Measurements from ENCODE around the gene SELENOO. TPM values are rescaled to one million over a fixed set of nuclear protein-coding genes. Genes with fewer than 3 reads are reported as not detected.

Gene SELENOO
- total RNA-seq, 1 experiment from 2014 or later = 41.3 TPM

DNA sequence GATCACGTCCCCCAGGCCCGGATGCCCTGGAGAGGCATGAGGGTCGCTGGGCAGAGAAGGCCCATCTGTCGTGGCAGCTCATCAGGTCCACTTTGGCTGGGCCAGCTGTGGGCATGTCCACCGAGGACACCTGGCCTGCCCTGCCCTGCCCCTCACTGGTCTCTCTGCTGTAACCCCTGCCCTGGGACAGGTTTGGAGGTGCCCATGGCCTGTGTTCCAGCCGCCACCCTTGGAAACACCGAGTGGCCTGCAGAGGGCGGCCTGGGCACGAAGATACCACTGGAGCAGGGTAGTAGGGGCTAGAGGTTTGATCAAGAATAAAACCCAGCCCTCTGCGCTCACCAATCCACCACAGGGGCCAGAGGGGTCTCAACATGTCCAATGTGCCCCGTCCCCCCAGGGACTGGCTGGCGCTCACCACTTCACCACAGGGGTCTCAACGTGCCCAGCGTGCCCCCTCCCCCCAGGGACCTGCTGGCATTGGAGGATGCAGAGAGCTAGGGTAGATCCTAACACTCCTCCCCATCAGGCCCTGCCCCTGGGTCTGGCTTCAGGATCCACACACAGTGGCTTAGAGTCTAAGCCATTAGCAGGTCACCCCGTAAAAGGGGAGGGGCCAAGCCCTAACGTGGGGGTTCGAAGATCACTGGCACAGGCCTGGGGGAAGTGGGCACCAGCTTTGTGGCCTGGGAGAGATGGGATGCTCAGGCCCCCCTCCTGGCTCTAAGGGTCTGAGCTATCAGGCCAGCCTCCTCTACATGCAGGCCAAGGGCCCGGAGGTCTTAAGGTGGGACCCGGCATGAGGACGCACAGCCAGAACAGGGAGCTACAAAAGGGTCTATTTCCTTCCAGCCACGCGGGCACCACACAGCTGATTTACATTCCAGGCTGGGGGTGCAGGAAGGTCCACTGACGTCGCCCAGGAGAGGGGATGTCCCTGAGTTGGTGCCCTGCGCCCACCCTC lies 51.6 kb downstream of the SELENOO start:
- Histone ChIP-seq H3K4me3 (ENCODE audit: low read depth, low read length, poor library complexity, severe bottlenecking) (peak overlapping the region; percentile 78), H3K27ac (ENCODE audit: low read depth, low read length, poor library complexity, severe bottlenecking) (peak overlapping the region; percentile 44), H3K27me3 (replicated peaks; ENCODE audit: insufficient read depth, low read depth, low read length, poor library complexity) (no peaks in the 10 kb centered on the region), H3K9me3 (ENCODE audit: low read depth, low read length, poor library complexity, severe bottlenecking) (no peaks in the 10 kb centered on the region), H3K36me3 (ENCODE audit: insufficient read depth, low read length, poor library complexity, severe bottlenecking) (peaks cover 7% of the 10 kb centered on the region), H3K4me1 (ENCODE audit: insufficient read depth, low read length, poor library complexity, severe bottlenecking) (peaks cover 7% of the 10 kb centered on the region)
- no TSS peak for BruUV-seq (replicated peaks)
- ChIA-PET POLR2A (ENCODE audit: low non-redundant PET) (interaction anchor here (0.6 to 0.7 kb wide), 2 partner anchors 69 to 368 kb away, joined by 3 read pairs; no protein-coding TSS in a partner anchor), CTCF (interaction anchor here (0.6 to 1.0 kb wide), 6 partner anchors 9 to 273 kb away, joined by 3 to 8 read pairs (median 3); partner anchors contain the start of gene SCO2)
- TF ChIP-seq EZH2 (IDR thresholded peaks at IDR 0.05; ENCODE audit: borderline replicate concordance, low read depth, low read length, poor library complexity, severe bottlenecking) = no peak
- TF ChIP-seq, protein P1, sequence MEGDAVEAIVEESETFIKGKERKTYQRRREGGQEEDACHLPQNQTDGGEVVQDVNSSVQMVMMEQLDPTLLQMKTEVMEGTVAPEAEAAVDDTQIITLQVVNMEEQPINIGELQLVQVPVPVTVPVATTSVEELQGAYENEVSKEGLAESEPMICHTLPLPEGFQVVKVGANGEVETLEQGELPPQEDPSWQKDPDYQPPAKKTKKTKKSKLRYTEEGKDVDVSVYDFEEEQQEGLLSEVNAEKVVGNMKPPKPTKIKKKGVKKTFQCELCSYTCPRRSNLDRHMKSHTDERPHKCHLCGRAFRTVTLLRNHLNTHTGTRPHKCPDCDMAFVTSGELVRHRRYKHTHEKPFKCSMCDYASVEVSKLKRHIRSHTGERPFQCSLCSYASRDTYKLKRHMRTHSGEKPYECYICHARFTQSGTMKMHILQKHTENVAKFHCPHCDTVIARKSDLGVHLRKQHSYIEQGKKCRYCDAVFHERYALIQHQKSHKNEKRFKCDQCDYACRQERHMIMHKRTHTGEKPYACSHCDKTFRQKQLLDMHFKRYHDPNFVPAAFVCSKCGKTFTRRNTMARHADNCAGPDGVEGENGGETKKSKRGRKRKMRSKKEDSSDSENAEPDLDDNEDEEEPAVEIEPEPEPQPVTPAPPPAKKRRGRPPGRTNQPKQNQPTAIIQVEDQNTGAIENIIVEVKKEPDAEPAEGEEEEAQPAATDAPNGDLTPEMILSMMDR (conservative IDR thresholded peaks at IDR 0.05; ENCODE audit: low read depth, low read length) = peak; percentile 77
- peak; percentile 78 for DNase-seq (ENCODE audit: low spot score)
- intact Hi-C loops (cut with micrococcal nuclease; ENCODE audit: unreplicated experiment) = no loop called here

DNA sequence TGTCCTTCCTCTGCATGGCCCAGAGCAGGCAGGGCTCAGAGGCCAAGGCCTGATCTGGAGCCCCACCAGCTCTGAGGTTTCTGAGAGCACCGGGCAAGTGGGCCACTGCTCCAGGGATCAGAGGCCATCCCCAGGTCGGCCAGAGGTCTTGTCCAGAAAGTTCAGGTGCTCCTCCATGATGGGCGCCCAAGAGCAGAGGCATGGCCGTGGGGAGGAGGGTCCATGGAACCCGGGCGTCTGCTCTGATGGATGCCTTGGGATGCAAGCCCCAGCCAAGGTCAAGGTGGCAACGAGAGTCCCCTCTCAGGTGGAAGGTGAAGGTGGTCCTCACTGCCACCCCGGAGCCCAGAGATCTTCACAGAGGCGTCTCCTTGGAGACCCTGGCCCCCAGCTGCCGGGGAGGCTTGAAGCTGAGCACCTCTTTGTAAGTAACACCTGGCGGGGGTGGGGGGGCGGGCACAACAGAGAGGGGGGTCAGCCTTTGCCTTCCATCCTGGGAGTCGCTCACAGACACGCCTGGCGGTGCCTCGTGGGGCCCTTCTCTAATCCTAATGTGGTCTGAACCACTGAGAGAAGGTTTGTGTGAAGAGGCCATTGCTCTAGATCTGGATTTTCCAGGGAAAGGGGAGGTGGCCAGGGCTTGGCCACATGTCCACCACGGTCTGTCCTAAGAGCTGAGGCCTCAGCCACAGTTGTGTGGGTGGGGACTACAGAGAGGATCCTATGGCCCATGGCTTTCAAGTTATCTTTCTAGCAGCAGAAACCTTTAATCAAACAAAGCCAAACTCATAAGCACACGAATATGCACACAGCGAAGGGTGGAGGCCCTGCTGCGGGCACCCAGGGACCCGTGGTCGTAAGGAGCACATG lies 52.5 kb downstream of the SELENOO start:
- H3K4me3 ChIP-seq (ENCODE audit: low read depth, low read length, poor library complexity, severe bottlenecking) = no peak overlapping the region
- peaks cover 3% of the 10 kb centered on the region for H3K36me3 ChIP-seq (ENCODE audit: insufficient read depth, low read length, poor library complexity, severe bottlenecking)
- H3K27ac ChIP-seq (ENCODE audit: low read depth, low read length, poor library complexity, severe bottlenecking) = no peak overlapping the region
- H3K9me3 ChIP-seq (ENCODE audit: low read depth, low read length, poor library complexity, severe bottlenecking) = no peaks in the 10 kb centered on the region
- POLR2A ChIA-PET (ENCODE audit: low non-redundant PET) = interaction anchor here (0.6 kb wide), 1 partner anchor 68 kb away, joined by 3 read pairs; no protein-coding TSS in a partner anchor
- no TSS peak for BruUV-seq (replicated peaks)
- CTCF ChIA-PET = interaction anchor here (0.6 to 0.7 kb wide), 5 partner anchors 10 to 272 kb away, joined by 3 to 8 read pairs (median 3); partner anchors contain the start of gene SCO2
- no peak for TF ChIP-seq EZH2 (IDR thresholded peaks at IDR 0.05; ENCODE audit: borderline replicate concordance, low read depth, low read length, poor library complexity, severe bottlenecking)
- TF ChIP-seq, protein P1 (conservative IDR thresholded peaks at IDR 0.05; ENCODE audit: low read depth, low read length) = no peak
- no peaks in the 10 kb centered on the region for H3K27me3 ChIP-seq (replicated peaks; ENCODE audit: insufficient read depth, low read depth, low read length, poor library complexity)
- intact Hi-C loops (cut with micrococcal nuclease; ENCODE audit: unreplicated experiment) = no loop called here
- DNase-seq (ENCODE audit: low spot score) = no peak
- peaks cover 7% of the 10 kb centered on the region for H3K4me1 ChIP-seq (ENCODE audit: insufficient read depth, low read length, poor library complexity, severe bottlenecking)

DNA sequence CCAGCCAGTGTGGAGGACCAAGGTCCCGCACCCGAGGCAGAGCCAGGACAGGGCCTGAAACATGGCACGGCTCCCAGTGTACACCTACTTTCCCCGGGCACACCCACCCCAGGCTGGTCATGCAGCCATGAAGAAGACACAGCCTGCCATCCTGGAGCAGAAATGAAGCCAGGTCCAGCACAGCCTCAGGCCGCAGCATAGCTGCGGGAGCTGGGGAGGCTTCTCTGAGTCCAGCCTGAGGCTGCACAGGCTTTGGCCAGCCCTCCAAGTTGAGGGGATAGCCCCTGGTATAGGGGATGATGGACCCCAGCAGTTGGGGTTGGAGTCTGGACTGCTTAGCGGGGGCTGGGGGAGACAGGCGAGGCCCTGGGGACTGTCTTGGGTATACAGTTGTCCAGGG lies 53.1 kb downstream of the SELENOO start:
- no peak overlapping the region for H3K4me3 ChIP-seq (ENCODE audit: low read depth, low read length, poor library complexity, severe bottlenecking)
- peaks cover 3% of the 10 kb centered on the region for H3K36me3 ChIP-seq (ENCODE audit: insufficient read depth, low read length, poor library complexity, severe bottlenecking)
- DNase-seq (ENCODE audit: low spot score) = no peak
- intact Hi-C loops (cut with micrococcal nuclease; ENCODE audit: unreplicated experiment) = no loop called here
- POLR2A ChIA-PET (ENCODE audit: low non-redundant PET) = no interaction called here
- no TSS peak for BruUV-seq (replicated peaks)
- no peaks in the 10 kb centered on the region for H3K27me3 ChIP-seq (replicated peaks; ENCODE audit: insufficient read depth, low read depth, low read length, poor library complexity)
- CTCF ChIA-PET = no interaction called here
- no peaks in the 10 kb centered on the region for H3K9me3 ChIP-seq (ENCODE audit: low read depth, low read length, poor library complexity, severe bottlenecking)
- no peak overlapping the region for H3K27ac ChIP-seq (ENCODE audit: low read depth, low read length, poor library complexity, severe bottlenecking)
- peaks cover 7% of the 10 kb centered on the region for H3K4me1 ChIP-seq (ENCODE audit: insufficient read depth, low read length, poor library complexity, severe bottlenecking)
- TF ChIP-seq EZH2 (IDR thresholded peaks at IDR 0.05; ENCODE audit: borderline replicate concordance, low read depth, low read length, poor library complexity, severe bottlenecking) = no peak
- TF ChIP-seq, protein P1 (conservative IDR thresholded peaks at IDR 0.05; ENCODE audit: low read depth, low read length) = no peak

All from A673 (cell line).